CD4-positive, alpha-beta T cell treated with Interferon alpha-2 for 1 hour (primary cell): ENCODE results near the gene SC5D.

Experiments
- DNase-seq, 2 donors: peaks; one replicate each; pipeline ENCODE4 v3.0.0-alpha.2; 2020 to 2022

The SC5D gene

DNA sequence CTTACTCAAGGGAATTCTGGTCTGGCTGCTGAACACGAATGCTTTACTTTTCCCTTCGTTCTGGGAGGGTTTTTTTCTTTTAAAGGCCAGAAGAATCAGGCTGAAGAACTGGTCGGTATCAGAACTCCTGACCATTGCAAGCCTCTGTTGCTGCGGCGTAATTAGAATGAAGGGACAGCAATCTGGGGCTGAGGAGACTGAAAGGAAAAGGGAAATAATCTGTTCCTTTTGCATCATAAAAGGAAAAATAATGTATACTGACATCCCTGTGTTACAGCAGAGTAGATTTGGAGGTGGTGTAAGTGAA, 670 bp downstream of the SC5D start:
- no peak for DNase-seq

DNA sequence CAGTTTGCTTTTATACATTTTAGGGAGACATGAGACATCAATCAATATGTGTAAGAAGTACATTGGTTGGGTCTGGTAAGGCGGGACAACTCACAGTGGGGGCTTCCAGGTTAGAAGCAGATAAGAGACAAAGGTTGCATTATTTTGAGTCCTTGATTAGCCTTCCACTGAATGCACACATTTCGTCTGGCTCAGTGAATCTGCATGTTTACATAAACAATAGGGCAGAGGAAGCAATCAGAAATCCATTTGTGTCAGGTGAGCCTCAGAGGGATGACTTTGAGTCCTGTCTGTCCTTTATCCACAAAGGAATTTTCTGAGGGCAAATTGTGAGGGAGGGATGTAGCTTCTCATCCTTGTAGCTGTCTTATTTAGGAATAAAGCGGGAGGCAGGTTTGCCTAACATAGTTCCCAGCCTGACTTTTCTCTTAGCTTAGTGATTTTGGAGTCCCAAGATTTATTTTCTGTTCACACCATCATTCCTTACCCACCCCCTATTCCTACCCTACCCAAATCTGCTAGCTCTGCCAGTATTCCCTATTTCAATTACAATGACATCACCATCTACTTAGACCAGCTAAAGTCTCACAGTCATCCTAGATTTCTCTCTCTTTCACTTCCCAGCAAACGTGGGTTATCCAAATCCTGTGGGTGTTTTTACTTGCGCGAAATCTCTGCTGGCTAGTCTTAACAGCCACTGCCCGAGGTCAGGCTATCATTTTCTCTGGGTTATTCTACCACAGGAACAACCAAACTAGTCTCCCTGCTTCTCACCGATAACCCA, 2.9 kb downstream of the SC5D start:
- no peak for DNase-seq

DNA sequence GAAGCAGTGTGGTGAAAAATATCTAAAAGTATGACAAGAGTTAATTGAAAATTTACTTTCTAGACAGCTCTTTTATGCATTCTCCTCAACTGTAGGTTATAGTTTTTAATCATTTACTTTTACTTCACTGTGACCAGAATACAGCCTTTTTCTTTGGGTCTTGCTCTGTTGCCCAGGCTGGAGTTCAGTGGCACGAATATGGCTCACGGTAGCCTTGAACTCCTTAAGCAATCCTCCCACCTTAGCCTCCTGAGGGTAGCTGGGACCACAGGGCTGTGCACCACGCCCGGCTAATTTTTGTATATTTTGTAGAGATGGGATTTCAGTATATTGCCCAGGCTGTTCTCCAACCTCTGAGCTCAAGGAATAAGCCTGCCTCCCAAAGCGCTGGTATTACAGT, 5.3 kb downstream of the SC5D start:
- no peak for DNase-seq

DNA sequence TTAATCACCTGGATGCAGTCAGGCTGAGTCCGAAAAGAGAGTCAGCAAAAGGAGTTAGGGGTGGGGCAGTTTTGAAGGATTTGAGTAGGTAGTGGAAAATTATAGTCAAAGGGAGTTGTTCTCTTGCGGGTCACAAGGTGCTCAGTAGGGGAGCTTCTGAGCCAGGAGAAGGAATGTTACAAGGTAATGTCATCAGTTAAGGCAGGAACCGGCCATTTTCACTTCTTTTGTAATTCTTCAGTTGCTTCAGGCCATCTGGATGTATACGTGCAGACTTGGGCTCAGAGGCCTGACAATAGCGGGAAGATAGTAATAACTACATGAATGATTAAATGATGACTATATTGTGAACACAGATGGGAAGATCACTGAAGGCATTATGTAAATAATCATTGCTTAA, 6.2 kb downstream of the SC5D start:
- DNase-seq: no peak

DNA sequence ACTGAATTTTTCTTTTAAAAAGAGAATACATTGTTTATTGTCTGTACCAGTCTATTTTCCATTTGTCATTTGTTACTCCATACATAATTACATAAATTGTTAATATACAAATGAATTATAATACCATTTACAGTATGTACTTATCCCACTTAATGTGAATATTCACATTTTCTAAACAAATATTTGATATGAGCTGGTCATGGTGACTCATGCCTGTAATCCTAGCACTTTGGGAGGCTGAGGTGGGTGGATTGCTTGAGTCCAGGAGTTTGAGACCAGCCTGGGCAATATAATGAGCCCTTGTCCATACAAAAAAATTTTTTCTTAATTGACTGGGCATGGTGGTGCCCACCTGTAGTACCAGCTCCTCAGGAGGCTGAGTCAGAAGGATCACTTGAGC, 6.8 kb downstream of the SC5D start:
- DNase-seq: no peak

DNA sequence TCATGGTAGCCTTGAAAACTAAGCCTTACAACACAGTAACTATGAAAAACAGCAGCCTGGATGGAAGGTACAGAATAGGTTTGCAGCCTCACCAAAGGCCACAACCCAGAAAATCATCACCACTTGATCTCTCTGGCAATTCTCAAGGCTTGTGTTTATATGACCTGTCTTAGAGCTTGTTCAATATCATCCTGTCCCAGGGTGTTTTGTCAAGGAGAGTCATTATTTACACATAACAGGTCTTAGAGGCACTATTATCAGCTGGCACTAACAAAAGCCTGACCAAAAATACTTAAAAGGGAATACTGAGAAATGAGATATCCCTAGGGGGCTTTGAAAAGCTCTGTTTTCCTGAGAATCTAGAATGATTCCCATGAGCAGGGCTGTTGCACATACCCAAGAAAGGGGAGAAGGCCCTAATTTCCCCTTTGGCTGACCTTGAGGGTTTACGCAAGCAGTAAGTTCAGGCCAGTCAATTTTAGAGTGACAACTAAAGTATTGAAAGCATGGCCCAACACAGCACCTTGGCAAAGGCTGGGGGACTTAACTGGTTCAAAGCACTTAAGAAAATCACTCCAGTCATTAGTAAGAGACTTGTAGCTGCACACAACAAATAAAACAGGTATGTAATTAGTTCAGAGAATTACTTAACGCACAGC, 7.9 kb downstream of the SC5D start:
- no peak for DNase-seq

DNA sequence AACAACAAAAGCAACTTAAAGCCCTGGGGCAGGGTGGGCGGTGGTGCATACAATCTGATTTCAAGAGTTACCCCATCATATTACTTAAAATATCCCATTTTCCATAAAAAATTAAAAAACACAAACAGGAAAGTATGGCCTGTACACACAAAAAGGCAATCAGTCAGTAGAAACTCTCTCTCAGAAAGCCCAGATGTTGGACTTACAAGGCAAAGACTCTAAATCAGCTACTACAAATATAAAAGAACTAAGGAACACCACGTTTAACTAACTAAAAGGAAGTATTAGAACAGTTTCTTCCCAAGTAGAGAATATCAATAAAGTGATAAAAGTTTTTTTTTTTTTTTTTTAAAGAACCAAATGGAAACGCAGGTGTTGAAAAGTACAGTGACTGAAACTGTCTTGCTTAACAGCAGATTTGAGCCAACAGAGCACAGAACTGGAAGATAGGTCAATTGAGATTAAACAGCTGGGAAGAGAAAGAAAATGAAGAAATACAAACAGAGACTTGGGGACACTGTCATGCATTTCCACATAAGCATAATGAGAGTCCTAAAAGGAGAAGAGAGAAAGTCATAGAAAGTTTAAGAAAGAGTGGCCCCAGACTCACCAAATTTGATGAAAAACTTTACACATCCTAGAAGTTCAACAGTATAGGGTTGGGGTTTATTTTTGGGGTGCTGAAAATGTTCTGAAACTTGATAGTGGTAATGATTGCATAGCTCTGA, 8.6 kb downstream of the SC5D start:
- no peak for DNase-seq

DNA sequence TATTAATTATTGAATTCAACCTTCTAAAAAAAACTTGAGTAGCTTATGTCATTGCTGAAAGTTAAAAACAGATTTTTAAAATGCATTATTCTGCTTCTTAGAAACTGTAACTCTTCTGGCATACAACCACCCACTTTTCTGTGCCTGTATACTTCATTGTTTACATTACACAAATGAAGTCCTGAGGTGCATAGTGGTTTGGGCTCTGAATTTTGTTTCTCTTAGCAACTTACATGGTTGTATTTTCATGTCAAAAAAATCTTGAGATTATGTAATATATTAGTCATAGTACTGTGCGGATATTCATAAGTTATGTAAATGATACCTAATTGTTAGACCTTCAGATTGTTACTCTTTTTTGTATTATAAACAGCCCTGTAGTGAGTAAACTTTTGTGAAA, 12.2 kb downstream of the SC5D start:
- no peak for DNase-seq

DNA sequence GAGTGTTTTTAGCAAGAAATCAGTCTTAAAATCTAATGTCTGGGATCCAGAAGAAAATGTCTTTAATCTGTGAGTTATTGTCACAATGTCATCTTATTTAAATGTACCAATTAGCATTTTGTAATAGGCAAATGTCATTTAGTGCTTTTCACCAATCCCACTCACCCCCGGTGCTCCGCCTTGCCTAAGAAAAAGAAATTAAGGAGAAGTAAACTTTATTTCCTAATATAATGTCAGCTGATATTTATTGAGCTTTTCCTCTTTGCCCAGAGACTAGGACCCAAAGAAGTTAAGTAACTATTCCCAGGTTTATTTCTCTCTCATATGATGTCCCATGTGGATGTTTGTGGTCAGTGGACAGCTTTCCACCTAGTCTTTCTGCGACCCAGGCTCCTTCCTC, 16.2 kb downstream of the SC5D start:
- DNase-seq: no peak

DNA sequence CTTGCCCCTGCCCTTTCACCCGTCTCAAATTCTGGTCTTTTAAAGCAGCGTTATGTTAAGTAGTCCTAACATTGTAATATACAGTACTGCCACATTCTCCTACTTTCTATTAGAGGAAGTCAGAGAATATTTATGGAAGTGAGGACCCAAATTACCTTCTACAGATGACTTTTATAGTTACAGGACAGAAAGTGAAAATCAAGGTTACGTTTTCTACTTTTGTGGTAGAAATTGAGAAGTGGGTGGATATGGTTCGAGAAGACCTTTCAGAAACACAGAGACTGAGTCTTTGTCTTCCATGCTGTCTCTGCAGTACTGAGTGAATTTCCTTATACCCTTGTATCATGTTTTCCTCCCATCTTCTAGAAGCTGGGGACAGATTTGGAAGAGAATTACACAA, 17.1 kb downstream of the SC5D start:
- no peak for DNase-seq

DNA sequence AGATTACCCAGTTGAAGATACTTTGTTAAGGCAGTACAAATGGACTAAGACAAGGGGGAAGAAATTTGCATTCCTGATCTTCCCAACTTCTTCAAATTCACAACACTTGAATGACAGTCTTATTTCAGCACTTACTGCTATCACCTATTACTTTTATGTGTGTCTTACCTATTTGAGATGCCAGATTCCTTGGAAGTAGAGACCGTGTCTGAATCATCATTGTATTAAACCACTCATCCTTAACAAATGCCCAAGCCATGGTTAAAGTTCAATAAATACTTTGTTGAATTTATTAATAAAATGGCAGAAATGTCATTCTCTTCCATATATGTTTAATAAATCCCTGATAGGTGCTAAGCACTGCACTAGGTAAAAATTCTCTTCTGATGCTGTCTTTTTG, 18.3 kb downstream of the SC5D start:
- no peak for DNase-seq

DNA sequence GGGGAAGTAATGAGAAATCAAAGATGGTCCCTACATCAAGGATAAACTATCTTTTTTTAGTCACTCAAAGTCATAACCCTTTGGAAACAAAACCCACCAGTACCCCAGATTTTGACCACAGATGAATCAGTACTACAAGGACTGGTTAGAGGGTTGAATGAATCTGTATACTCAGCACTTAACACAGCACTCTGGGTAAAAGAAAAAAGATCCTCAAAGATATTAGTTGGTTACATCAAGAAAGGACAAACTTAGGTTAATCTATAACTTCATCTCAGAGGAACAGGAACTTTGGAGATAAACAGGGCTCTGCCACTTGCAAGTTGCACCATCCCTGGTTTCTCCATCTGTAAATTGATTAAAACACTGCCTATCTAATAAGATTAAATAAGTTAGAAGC, 18.8 kb downstream of the SC5D start:
- DNase-seq: no peak

DNA sequence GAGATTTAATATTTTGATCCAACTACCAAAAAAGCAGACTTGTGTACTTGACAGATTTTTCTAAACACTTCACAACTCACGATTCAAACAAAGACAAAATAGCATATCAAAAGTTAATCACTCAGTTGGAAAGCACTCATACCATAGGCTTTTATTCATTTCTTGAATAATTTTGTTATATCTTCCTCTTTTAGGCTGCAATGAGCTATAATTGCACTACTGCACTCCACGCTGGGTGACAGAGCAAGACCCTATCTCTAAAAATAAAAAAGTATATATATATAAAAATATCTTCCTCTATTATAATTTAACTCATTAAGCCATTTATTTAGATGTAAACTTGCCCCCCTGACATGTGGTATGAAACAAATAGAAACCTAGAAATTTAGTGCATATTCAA, 19.9 kb downstream of the SC5D start:
- DNase-seq: no peak

DNA sequence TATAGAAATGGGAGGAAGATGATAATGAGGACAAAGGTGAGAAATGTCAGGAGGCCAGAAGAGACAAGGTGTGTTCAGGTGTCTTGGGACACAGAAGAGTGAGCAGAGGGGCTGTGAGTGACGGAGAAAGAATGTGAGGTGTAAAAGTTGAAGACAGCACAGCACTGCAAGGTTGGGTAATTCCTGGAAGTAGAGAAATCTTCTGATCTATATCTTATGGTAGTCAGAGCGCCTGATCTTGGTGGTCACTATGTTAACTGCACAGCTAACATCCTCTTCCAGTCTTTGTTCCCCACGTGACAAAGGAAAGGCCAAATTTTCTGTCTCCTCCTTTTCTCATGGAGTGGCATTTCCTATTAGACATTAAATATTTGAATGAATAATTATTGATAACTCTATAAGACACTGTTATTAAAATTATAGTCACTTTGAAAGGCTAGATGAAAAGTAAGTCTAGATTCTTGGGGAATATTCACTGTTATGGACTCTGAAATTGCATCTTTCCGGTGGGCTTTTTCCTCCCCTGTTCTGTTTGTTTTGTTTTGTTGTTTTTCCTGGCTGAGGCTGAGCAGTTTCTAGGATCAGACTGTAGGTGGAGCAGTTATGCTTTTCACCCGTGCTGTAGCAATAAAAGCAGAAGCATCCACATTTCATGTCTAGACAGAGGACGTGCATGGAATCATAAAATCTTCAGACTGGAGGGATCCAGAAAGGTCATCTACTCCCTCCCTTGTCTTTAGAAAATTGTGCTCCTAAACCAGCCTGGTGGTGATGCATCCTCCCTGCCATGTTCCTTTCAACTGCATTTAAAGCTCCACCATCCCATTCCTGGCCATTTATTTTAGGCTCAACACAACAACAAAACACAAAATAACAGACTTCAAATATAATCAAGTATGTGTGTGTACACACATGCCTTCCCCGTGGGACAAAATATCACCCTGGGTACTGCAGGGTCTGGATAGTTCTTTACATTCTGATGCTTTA, 26.6 kb downstream of the SC5D start:
- DNase-seq: peak; percentile 35 to 64

DNA sequence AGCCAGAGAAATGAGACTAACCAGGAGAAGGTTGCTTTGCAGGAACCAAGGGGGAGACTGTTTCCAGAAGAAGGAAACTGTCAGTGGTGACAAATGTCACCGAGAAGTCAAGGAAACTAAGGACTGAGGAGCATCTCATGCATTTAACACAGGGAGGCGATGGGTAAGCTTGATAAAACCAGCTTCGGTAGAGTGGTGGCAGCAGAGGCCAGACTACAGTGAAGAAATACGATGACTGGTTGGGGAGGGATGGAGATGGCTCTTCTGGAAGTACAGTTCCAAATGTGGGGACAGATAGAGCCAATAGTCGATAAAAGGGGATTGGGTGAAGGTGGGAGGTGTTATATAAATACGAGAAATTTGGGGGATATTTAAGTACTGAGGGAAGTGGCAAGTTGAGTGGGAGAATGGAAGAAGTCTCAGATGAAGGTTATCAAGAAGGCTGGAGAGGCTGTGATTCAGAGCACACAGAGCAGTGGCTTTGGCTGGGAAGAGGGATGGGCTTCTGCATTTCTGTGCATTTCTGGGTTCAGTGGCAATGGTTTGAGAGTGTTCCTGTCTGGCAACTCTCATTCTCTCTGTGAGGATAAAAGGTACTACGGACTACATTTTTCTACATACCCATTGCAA, 29.2 kb downstream of the SC5D start:
- DNase-seq: peak; percentile 30 to 53

DNA sequence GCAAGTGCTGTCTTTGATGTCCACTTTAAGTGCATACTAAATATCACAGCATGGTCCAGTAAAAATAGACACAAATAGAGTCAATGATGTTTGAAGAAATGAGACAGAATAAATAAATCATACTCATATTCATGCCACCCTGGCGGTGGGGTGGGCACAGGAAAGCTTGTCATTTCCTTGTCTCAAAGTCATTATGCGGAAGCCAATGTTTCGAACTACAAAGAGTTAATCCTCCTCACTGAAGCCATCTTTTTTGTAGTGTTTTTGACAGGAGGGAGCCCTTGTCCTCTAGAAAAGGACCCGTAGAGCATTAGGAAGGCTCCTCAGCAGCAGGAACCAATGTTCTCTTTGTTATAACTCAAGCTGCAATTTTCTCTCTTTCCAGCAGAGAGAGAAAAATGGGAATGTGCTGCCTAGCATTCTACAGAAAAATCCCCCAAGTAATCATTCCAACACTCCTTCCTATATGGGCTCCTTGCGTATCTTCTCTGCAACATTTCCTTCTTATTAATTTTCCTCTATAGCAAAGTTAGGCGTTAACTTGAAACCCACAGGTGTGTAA, 30.6 kb downstream of the SC5D start:
- no peak for DNase-seq

DNA sequence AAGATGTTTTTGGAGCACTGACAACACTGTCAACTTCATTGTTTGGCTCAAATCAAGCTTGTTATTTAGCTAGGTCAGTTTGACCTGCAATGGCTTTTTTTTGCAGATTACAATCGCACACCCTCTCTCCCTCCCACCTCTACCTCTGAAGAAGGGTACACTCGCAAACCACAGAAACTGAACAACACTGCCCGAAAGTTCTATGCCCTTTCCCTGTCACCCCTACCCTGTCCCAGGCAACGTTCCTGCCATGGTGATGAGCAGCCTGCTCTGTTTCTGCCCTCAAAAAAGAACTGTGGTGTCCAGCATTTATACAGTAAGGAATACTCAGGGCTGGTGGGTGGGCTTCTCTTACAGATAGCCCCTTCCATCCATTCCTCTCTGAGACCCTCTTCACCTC, 33.7 kb downstream of the SC5D start:
- no peak for DNase-seq

DNA sequence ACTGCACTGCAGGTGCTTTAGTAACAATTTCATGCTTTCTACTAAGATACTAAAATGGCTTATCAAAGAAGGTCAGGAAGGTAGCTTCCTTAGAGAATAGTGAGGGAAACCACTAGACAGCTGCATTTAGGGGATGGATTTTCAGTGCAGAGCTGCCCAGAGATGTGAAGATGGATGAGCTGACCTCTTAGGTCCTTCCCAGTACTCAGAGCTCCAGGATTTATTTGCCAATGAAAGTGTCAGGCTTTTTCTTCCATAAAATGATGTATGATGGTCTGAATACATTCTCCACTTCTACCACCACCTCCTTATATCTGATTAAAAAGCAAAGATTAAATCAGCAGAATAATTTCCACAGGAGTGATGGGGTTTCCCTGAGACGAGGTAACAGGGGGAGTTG, 35.0 kb downstream of the SC5D start:
- DNase-seq: no peak

DNA sequence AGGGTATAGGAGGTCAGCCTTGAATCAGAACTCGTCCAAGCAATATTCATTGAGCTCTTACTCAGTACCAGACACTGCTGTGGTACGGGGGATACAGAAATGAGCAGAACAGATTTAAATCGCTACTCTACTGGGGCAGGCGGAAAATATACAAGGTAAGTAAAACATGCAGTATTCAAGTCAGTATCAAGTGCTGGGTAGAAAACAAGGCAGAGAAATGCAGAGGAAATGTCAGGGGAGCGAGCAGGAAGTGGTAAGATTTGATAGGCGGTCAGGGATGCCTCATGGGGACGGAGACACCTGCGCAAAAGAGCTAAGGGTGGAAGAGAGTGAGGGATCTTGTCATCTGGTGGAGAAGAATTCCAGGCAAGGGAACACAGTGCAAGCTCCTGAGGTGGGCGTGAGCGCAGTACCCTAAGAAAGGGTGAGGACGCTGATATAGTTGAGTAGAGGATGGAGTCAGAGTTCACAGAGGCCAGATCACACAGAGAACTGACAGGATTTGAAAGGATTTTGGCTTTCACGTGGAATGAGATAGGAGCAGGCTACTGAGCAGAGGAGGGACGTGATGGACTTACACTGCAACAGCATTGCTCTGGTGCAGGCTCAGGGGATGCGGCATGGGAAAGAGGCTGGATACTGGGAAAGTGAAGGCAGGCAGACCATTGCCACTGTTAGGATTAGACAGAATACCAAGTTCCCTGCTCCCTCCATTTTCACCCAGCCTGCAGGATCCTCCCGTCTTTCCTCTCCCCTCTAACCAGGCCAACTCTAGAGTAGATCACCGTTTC, 35.8 kb downstream of the SC5D start:
- DNase-seq: peak in 1 of 2 donors; percentile 48

DNA sequence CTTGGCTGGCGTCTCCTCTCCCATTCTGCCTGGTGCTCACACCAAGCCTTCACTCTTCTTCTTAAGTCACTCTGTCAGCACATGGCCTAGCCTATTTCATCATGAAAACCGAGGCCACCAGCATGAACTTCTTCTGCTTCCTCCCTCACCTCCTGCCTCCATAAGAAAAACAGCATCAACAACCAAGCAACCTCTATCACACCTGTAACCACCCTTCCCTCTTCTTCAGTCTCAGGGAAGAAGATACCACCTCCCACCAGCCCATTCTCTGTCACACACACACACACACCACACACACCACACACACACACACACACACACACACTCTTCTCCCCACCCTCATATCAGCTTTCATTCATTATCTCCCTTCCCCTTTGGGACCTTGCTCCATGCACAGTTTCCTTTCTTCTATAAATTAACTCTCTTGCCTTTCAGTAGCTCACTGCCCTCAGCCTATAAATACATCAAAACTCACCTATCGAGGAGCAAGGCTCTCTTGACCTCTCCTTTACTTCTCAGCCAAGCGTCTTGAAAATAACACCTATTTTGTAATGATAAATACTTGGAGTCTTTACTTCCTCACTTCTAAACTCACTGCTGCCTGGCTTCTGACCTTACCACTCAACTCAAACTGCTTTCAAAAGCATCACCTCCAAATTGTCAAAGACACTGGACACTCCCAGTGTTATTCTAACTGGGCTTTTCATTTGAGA, 36.6 kb downstream of the SC5D start:
- DNase-seq: peak in 1 of 2 donors; percentile 19
